Endothelial cell of umbilical vein (primary cell): ENCODE measurements around the gene EAF1. TPM values are rescaled to one million over a fixed set of nuclear protein-coding genes. Genes with fewer than 3 reads are reported as not detected.
"Not testable (repeated sequence)": the region's sequence is repeated elsewhere in the genome, so short reads cannot be mapped to it uniquely, and the experiment has no call there.

Experiments used
- BruUV-seq: library from RNA; stranded (reverse); fragments of 400-500 nt; replicated peaks from 2 replicates; lab custom pipeline; 2021; lab: Mats Ljungman, UMichigan
- CTCF ChIA-PET: fragments of 300-600, 350-600 bp; sonication (Branson Sonifier 250); formaldehyde crosslinking; loops from one replicate; lab custom pipeline; 2021; ENCODE audit warnings: antibody characterized with exemption, inconsistent platforms; lab: Charles Lee
- POLR2A ChIA-PET: fragments of 300-600, 350-600 bp; sonication (Branson Sonifier 250); formaldehyde crosslinking; loops from one replicate; lab custom pipeline; 2021; ENCODE audit warnings: antibody characterized with exemption, inconsistent platforms; lab: Charles Lee
- DNase-seq: peaks from one replicate; pipeline ENCODE4 v3.0.0-alpha.2; 2011; ENCODE audit warnings: low read depth, low spot score
- FAIRE-seq: peaks from 2 replicates; lab custom pipeline; 2011; peaks lifted over from hg19 to GRCh38; lab: Jason Lieb, UNC
- H2AFZ ChIP-seq: 2 replicates; pipeline ENCODE4 v1.6.0; 2012; ENCODE audit warnings: low read depth, low read length, control low read depth, inconsistent platforms
- H3K27ac ChIP-seq: 2 replicates; pipeline ENCODE4 v1.5.1; 2011; ENCODE audit warnings: low read depth, mild to moderate bottlenecking, control low read depth, low read length, moderate library complexity; ENCODE audit not compliant: insufficient read depth
- H3K27me3 ChIP-seq, 2 experiments: 2 replicates each; pipeline versions ENCODE4 v1.6.0 to v1.6.1; 2011; ENCODE audit warnings: low read length in 2 of 2, mixed read lengths in 1 of 2; ENCODE audit not compliant: control insufficient read depth in 2 of 2, insufficient read depth in 2 of 2
- H3K36me3 ChIP-seq, 2 experiments: 2 replicates in 1 of 2; 3 replicates in 1 of 2; pipeline ENCODE4 v1.5.1; 2011; ENCODE audit warnings: low read length in 2 of 2, mild to moderate bottlenecking in 1 of 2, moderate library complexity in 1 of 2; ENCODE audit not compliant: control insufficient read depth in 2 of 2, insufficient read depth in 2 of 2; ENCODE audit errors: extremely low read depth in 1 of 2
- H3K4me1 ChIP-seq: 3 replicates; pipeline ENCODE4 v1.5.1; 2011; ENCODE audit warnings: mild to moderate bottlenecking, low read length; ENCODE audit not compliant: control insufficient read depth, insufficient read depth; ENCODE audit errors: extremely low read depth
- H3K4me2 ChIP-seq: 2 replicates; pipeline ENCODE4 v1.6.1; 2011; ENCODE audit warnings: low read length, control low read depth, mixed read lengths; ENCODE audit not compliant: insufficient read depth
- H3K4me3 ChIP-seq, 3 experiments: fragments of 200-600 bp in 1 of 3; sonication (generic), shearing (Covaris generic) in 1 of 3; replicated peaks in 1 of 3; 2 replicates each; pipeline ENCODE4 v1.5.1; 2011 to 2016; ENCODE audit warnings: control low read depth in 3 of 3, low read length in 3 of 3, mild to moderate bottlenecking in 2 of 3, inconsistent platforms in 1 of 3, low read depth in 1 of 3, moderate library complexity in 1 of 3; ENCODE audit not compliant: insufficient read depth in 1 of 3
- H3K79me2 ChIP-seq: 2 replicates; pipeline ENCODE4 v1.6.0; 2012; ENCODE audit warnings: low read length, inconsistent platforms; ENCODE audit not compliant: control insufficient read depth, insufficient read depth
- H3K9ac ChIP-seq: replicated peaks from 2 replicates; pipeline ENCODE3; 2011; ENCODE audit warnings: low read length, control low read depth; ENCODE audit not compliant: insufficient read depth; ENCODE audit errors: extremely low read depth
- H3K9me1 ChIP-seq: replicated peaks from 3 replicates; pipeline ENCODE4 v1.6.0; 2011; ENCODE audit warnings: mild to moderate bottlenecking, low read length; ENCODE audit not compliant: control insufficient read depth, insufficient read depth; ENCODE audit errors: extremely low read depth
- H3K9me3 ChIP-seq: replicated peaks from 2 replicates; pipeline ENCODE4 v1.5.1; 2012; ENCODE audit warnings: low read length, inconsistent platforms; ENCODE audit not compliant: control insufficient read depth, insufficient read depth
- H4K20me1 ChIP-seq: replicated peaks from 2 replicates; pipeline ENCODE3; 2011; ENCODE audit warnings: mild to moderate bottlenecking, low read length; ENCODE audit not compliant: control insufficient read depth, insufficient read depth; ENCODE audit errors: extremely low read depth
- EZH2 ChIP-seq: IDR thresholded peaks from 2 replicates; pipeline ENCODE4 v1.6.1; 2012; ENCODE audit warnings: borderline replicate concordance, low read depth, mild to moderate bottlenecking, moderate library complexity, low read length, inconsistent platforms; ENCODE audit not compliant: severe bottlenecking
- FOS ChIP-seq: IDR thresholded peaks from 2 replicates; pipeline ENCODE4 v1.6.1; 2011; ENCODE audit warnings: mild to moderate bottlenecking, low read length, moderate library complexity, borderline replicate concordance; ENCODE audit not compliant: insufficient read depth
- GATA2 ChIP-seq: IDR thresholded peaks from 2 replicates; pipeline ENCODE4 v1.7.0; 2011; ENCODE audit warnings: low read depth, mild to moderate bottlenecking, moderate library complexity, mixed read lengths, low read length; ENCODE audit not compliant: insufficient read length, insufficient read depth
- JUN ChIP-seq: IDR thresholded peaks from 2 replicates; pipeline ENCODE4 v1.6.1; 2011; ENCODE audit warnings: borderline replicate concordance, low read depth; ENCODE audit not compliant: insufficient read length, insufficient read depth
- MYC ChIP-seq: IDR thresholded peaks from one replicate; pipeline ENCODE4 v1.6.1; 2011; ENCODE audit warnings: mild to moderate bottlenecking, low read depth, low read length
- POLR2A ChIP-seq: IDR thresholded peaks from 2 replicates; pipeline ENCODE4 v1.6.1; 2012; ENCODE audit warnings: low read depth, mild to moderate bottlenecking, control low read depth, low read length
- POLR2AphosphoS5 ChIP-seq: IDR thresholded peaks from 2 replicates; pipeline ENCODE4 v1.6.1; 2012; ENCODE audit warnings: low read depth, mild to moderate bottlenecking, control low read depth, low read length, moderate library complexity; ENCODE audit not compliant: insufficient read depth
- dilution Hi-C: fragments of 300-500 bp; cut with MboI; formaldehyde crosslinking; loops from one replicate; pipeline ENCODE4 v1.15.0; 2019; ENCODE audit warnings: low sequenced_read_pairs; ENCODE audit not compliant: extremely low pct_ligation_motif_present
- intact Hi-C: fragments of 100-400 bp; cut with micrococcal nuclease; formaldehyde crosslinking; loops from one replicate; pipeline ENCODE4 v1.10.0; 2022
- polyA plus RNA-seq, 4 experiments: library from polyadenylated mRNA; depleted of rRNA in 3 of 4; stranded (reverse) in 3 of 4; unstranded in 1 of 4; fragments of >200 nt; gene quantifications; 2 replicates each; pipeline versions ENCODE4 v1.2.1 to v1.2.3, GENCODE V29; 2011 to 2012; ENCODE audit warnings: missing spikeins in 1 of 4
- total RNA-seq: library from RNA; stranded (reverse); gene quantifications from 2 replicates; pipeline ENCODE4 v1.2.3, GENCODE V29; 2021
- TF ChIP-seq, protein P1 (sequence below): IDR thresholded peaks from 2 replicates; pipeline ENCODE4 v1.6.1; 2011; ENCODE audit not compliant: insufficient read depth, insufficient read length
- TF ChIP-seq, protein P2 (sequence below), 2 donors: IDR thresholded peaks; 1 replicate in 1 of 2; 2 replicates in 1 of 2; pipeline ENCODE4 v1.5.1; 2011; ENCODE audit warnings: low read length in 2 of 2, mild to moderate bottlenecking in 2 of 2, moderate library complexity in 2 of 2, control low read depth in 1 of 2, inconsistent platforms in 1 of 2, low read depth in 1 of 2; ENCODE audit not compliant: insufficient read depth in 1 of 2; ENCODE audit errors: extremely low read depth in 1 of 2

EAF1 gene
- total and polyA plus RNA-seq, 2 donors (not counting 3 experiments of a cell fraction or from before 2014, with no cell fraction given), result 8.7 to 18.2 TPM

- DNase-seq (no peak), FAIRE-seq (no peak)
- Histone ChIP-seq H3K9me1 (no peaks in the 10 kb centered on the region), H3K9ac (no peak overlapping the region), H3K4me2 (no peak overlapping the region), H3K36me3 (no peaks in the 10 kb centered on the region), H3K4me1 (peaks cover 14% of the 10 kb centered on the region), H4K20me1 (no peaks in the 10 kb centered on the region), H3K9me3 (no peaks in the 10 kb centered on the region), H3K27me3 (no peaks in the 10 kb centered on the region), H3K4me3 (no peak overlapping the region), H2AFZ (no peak overlapping the region), H3K27ac (no peak overlapping the region), H3K79me2 (no peaks in the 10 kb centered on the region)
- dilution Hi-C loops (no loop called here), intact Hi-C loops (no loop called here)
- ChIA-PET CTCF (interaction anchor here (1.1 to 3.3 kb wide), 5 partner anchors 10 to 120 kb away, joined by 3 to 22 read pairs (median 7); no protein-coding TSS in a partner anchor), POLR2A (no interaction called here)
- no TSS peak for BruUV-seq
- TF ChIP-seq EZH2 (no peak), FOS (no peak), JUN (no peak), GATA2 (no peak), POLR2A (no peak), MYC (no peak), POLR2AphosphoS5 (no peak)
- TF ChIP-seq, protein P1, sequence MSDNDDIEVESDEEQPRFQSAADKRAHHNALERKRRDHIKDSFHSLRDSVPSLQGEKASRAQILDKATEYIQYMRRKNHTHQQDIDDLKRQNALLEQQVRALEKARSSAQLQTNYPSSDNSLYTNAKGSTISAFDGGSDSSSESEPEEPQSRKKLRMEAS, result no peak
- TF ChIP-seq, protein P2, sequence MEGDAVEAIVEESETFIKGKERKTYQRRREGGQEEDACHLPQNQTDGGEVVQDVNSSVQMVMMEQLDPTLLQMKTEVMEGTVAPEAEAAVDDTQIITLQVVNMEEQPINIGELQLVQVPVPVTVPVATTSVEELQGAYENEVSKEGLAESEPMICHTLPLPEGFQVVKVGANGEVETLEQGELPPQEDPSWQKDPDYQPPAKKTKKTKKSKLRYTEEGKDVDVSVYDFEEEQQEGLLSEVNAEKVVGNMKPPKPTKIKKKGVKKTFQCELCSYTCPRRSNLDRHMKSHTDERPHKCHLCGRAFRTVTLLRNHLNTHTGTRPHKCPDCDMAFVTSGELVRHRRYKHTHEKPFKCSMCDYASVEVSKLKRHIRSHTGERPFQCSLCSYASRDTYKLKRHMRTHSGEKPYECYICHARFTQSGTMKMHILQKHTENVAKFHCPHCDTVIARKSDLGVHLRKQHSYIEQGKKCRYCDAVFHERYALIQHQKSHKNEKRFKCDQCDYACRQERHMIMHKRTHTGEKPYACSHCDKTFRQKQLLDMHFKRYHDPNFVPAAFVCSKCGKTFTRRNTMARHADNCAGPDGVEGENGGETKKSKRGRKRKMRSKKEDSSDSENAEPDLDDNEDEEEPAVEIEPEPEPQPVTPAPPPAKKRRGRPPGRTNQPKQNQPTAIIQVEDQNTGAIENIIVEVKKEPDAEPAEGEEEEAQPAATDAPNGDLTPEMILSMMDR (IDR thresholded peaks at IDR 0.05; ENCODE audit: extremely low read depth in 1 of 2, insufficient read depth in 1 of 2, low read depth in 1 of 2, low read length in 2 of 2), result no peak
Measured at GRCh38 chr3:15385901-15386653, 41.3 kb upstream of the EAF1 start.

DNA sequence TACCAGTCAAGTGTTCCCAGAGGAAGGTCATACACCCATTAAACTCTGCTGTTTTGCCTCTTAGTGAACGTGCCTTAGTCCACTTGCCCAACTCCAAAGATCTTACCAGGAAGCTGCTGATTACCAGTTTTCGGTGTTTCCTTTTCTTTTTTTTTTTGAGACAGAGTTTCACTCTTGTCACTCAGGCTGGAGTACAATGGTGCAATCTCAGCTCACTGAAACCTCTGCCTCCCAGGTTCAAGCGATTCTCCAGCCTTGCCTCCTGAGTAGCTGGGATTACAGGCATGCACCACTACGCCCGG, 40.8 kb upstream of the EAF1 start:
- H3K4me1 ChIP-seq, result peaks cover 14% of the 10 kb centered on the region
- H3K27ac ChIP-seq, POLR2A ChIA-PET, H4K20me1 ChIP-seq, H2AFZ ChIP-seq, intact Hi-C loops, BruUV-seq, H3K27me3 ChIP-seq, H3K4me2 ChIP-seq, H3K9ac ChIP-seq, H3K9me1 ChIP-seq, DNase-seq, H3K4me3 ChIP-seq, FAIRE-seq, H3K79me2 ChIP-seq, dilution Hi-C loops, H3K9me3 ChIP-seq, H3K36me3 ChIP-seq: not testable (repeated sequence)
- CTCF ChIA-PET, result interaction anchor here (1.1 to 2.3 kb wide), 4 partner anchors 10 to 120 kb away, joined by 3 to 23 read pairs (median 5); no protein-coding TSS in a partner anchor
